Skeletal muscle cell (primary cell): Measurements from ENCODE around the gene DOK6.

Source experiments
- DNase-seq: peaks from one replicate; pipeline ENCODE4 v3.0.0-alpha.2; 2010; ENCODE audit warnings: low read depth
- H3K4me3 ChIP-seq: 2 replicates; pipeline ENCODE4 v1.5.1; 2011; ENCODE audit warnings: low read depth, mild to moderate bottlenecking, control low read depth, low read length, moderate library complexity

The DOK6 gene

DNA sequence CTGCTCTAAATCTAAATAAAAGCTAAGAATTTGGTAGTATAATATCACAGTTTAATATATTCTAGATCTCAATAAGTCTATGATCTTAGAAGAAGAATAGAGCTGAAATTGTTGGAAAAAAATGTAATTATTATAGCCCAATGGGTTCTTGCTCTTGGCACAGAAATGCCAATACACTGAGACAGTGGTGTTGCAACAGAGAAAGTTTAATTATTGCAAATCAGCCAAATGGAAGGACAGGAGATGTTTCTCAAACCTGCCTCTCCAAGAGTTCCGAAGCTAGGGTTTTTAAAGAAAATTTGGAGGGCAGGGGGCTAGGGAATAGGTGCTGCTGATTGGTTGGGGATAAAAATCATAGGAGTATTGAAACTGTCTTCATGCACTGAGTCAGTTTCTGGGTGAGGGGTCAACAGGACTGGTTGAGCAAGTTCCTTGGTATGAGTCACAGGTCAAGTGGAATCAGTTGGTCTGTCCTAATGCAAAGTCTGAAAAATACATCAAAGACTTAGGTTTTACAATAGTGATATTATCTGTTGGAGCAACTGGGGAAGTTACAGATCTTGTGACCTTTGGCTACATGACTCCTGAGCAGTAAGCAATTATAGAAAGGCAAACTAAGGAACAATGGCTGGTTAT is 318.3 kb downstream of the DOK6 start:
- DNase-seq: no peak
- H3K4me3 ChIP-seq: no peak overlapping the region

- no peak overlapping the region for H3K4me3 ChIP-seq
- DNase-seq: no peak
Observed at GRCh38 chr18:69720422-69720821, 319.7 kb downstream of the DOK6 start.

GRCh38 chr18:69723434-69723833 is 322.7 kb downstream of the DOK6 start:
- no peak for DNase-seq
- H3K4me3 ChIP-seq: no peak overlapping the region

DNA sequence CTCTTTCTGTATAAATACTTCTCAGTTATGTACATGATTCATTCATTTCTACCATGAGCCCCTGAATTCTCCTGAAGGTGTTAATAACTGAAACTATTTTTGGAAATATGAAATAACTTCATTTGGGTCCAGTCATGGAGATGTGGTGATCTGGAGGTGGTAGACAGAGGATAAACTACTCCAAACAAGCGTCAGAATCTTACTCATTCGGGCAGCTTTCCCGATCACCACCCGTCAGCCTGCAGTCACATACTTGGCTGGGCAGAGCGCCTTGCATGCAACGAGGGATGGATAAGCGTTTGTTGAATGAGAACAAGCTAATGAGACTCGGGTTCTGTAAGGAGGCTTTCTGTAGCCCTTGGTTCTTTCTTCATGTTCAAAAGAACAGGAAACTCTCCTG is 324.3 kb downstream of the DOK6 start:
- no peak for DNase-seq
- no peak overlapping the region for H3K4me3 ChIP-seq

GRCh38 chr18:69725855-69726508 is 325.3 kb downstream of the DOK6 start:
- H3K4me3 ChIP-seq: no peak overlapping the region
- no peak for DNase-seq

- no peak overlapping the region for H3K4me3 ChIP-seq
- DNase-seq: no peak
Observed at GRCh38 chr18:69727912-69728572, 327.4 kb downstream of the DOK6 start.

GRCh38 chr18:69730664-69731063 is 330.0 kb downstream of the DOK6 start:
- DNase-seq: no peak
- no peak overlapping the region for H3K4me3 ChIP-seq

DNA sequence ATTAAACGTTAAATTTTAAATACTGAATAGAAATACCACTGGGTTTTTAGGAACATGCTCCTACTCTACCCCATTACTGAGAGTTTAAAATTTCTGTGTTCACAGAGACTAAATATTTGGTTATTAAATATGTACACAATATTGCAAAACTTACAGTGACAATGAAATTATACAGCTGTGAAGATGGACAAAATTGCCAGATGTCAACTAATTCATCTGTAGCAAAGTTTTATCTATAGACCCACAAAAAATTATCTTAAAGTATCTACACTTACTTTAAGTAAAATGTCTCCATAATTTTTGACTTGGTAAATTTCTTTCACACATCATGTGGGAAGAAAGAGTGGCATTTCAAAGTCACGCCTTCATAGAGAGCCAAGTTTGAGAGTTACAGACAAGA is 333.8 kb downstream of the DOK6 start:
- DNase-seq: no peak

DNA sequence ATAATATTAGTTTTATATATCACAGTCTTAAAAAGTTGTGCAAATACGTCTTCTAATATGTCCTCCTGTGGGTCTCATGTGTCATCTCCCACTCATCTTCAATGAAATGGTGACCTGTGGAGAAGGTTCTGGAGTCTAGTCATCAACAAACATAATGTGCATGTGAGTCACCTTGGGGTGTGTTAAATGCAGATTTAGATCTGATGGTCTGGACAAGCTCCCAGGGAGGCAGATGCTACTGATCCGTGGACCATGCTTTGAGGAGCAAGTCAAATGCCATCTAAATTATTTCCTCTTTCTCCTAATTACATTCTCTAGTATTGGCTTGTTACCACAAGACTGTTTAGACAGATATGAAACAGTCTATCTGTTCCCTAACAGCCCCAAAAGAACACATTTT is 336.0 kb downstream of the DOK6 start:
- DNase-seq: no peak
- H3K4me3 ChIP-seq: no peak overlapping the region

More for the DNA sequence above, 333.8 kb downstream of the DOK6 start:
- H3K4me3 ChIP-seq: no peak overlapping the region

DNA sequence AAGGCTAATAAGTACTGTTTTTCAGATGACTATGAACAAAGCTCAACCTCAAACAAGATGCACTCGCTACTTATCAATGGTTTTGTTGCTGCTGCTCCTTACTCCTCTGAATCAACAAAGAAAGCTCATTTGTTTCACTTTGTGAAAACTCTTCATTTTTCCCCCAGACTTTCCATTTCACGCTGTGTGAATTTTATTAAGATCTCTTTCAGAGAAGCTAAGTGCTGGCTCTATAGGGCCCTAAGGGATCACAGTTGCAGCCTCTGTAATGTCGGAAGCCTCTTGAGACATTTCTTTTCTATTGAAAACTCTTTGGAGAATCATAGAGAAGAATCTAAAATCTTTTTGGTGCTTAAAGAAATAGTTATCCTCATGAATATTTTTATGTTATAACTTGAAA is 337.2 kb downstream of the DOK6 start:
- H3K4me3 ChIP-seq: no peak overlapping the region
- no peak for DNase-seq

DNA sequence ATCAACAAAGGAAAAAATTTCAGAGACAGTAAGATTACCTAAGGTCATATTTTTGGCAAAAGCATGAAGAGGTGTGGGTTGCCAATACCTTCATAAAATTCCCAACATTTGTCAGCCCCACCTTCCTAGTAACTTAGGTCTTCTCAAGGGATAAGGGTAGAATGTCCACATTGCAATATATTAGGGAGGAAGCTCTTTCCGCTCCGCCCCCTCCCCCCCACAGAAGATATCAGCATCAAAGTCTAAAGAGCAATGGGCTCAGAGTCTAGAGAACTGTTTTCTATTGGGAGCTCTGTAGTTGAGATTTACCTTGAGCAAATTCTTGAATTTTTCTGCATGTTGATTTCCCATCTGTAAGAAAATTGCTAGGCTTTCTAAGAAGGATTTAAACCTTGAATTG is 346.7 kb downstream of the DOK6 start:
- no peak for DNase-seq
- H3K4me3 ChIP-seq: no peak overlapping the region

- DNase-seq: no peak
- no peak overlapping the region for H3K4me3 ChIP-seq
Observed at GRCh38 chr18:69752737-69753380, 352.2 kb downstream of the DOK6 start.

DNA sequence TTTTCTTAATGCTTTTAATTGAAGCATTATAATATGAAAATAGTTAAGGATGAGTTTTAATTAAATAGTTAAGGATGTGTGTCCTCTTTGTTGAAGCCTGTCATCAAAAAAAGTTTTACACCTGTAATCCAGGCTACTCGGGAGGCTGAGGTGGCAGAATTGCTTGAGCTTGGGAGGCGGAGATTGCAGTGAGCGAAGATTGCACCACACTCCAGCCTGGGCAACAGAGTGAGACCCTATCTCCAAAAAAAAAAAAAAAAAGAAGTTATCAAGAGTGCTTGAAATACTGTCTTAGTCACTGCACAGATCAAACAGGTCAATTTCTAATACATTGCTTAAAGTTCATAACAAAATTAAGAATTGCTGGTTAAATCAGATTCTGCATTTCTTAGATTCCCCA is 353.4 kb downstream of the DOK6 start:
- no peak overlapping the region for H3K4me3 ChIP-seq
- DNase-seq: no peak

- no peak for DNase-seq
- no peak overlapping the region for H3K4me3 ChIP-seq
Observed at GRCh38 chr18:69755041-69755440, 354.4 kb downstream of the DOK6 start.

GRCh38 chr18:69755856-69756496 is 355.3 kb downstream of the DOK6 start:
- no peak overlapping the region for H3K4me3 ChIP-seq
- no peak for DNase-seq

DNA sequence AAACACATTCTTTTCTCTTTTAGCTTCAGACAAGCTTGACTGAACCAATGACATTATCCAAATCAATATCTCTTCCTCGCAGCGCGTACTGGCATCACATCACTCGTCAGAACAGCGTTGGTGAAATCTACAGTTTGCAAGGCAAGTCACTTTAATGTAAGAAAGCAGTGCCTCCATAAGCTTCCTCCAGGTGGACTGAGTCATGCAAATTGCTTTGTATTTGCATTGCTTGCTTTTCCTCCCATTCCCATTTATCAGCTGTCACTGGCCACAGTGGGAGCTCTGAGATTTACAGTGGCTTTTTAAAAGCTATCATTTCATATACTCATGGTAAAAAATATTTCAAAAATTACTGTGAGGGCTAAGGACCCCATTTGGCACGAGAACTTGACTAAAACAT is 357.0 kb downstream of the DOK6 start:
- DNase-seq: no peak
- no peak overlapping the region for H3K4me3 ChIP-seq

- no peak overlapping the region for H3K4me3 ChIP-seq
- peak; percentile 8 for DNase-seq
Observed at GRCh38 chr18:69758458-69758857, 357.8 kb downstream of the DOK6 start.

GRCh38 chr18:69759046-69759445 is 358.4 kb downstream of the DOK6 start:
- H3K4me3 ChIP-seq: no peak overlapping the region
- no peak for DNase-seq

GRCh38 chr18:69763002-69763401 is 362.3 kb downstream of the DOK6 start:
- no peak for DNase-seq
- no peak overlapping the region for H3K4me3 ChIP-seq

- no peak for DNase-seq
- H3K4me3 ChIP-seq: no peak overlapping the region
Observed at GRCh38 chr18:69763821-69764220, 363.1 kb downstream of the DOK6 start.
